22Rv1 (cell line): ENCODE measurements around the gene MTG2.

Source experiments
- H3K27ac ChIP-seq: fragments of 450-650 bp; 2 replicates; pipeline ENCODE4 v1.5.1; 2017
- ZFX ChIP-seq: fragments of 450-650 bp; IDR thresholded peaks from 2 replicates; pipeline ENCODE4 v1.6.1; 2017; ENCODE audit warnings: antibody characterized with exemption, borderline replicate concordance
- TF ChIP-seq, protein P1 (sequence below): fragments of 450-650 bp; IDR thresholded peaks from 2 replicates; pipeline ENCODE4 v1.5.1; 2017; ENCODE audit warnings: mild to moderate bottlenecking

Gene MTG2

DNA sequence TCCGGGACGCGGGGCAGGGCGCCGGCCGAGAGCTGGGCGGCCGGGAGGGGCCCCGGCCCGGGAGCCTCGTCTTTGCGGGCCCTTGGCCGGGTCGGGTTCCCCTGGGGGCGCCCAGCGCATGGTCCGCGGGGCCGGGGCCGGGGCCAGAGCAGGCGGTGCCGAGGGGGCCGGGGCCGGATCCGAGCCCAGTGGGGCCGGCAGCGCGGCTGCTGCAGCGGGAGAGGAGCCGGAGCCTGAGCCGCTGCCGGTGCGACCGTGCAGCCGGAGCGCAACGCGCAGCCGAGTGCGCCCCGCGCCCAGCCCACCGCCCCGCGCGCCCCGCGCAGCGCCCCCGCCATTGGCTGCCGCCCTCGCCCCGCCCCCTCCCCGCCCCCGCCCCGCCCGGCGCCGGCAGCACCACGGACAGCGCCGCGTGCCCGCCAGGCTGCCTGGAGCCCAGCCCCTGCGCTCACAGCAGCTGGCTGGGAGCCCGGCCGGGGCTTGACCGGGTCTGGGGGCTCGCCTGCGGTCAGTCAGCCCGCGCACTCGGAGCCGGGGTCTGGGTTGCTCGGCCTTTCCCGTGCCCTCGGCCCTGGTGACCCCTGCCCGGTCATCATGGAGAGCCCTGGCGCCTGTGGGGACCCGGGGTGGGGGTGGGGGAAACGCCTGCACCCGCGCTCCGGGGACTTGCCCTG is 37.3 kb downstream of the MTG2 start, which contains the start of gene HRH3:
TSS of gene HRH3 (minus strand) at position 287 of the 674 bp plus-strand sequence. CDS start 308 bp downstream, outside the sequence.
- TF ChIP-seq, protein P1, sequence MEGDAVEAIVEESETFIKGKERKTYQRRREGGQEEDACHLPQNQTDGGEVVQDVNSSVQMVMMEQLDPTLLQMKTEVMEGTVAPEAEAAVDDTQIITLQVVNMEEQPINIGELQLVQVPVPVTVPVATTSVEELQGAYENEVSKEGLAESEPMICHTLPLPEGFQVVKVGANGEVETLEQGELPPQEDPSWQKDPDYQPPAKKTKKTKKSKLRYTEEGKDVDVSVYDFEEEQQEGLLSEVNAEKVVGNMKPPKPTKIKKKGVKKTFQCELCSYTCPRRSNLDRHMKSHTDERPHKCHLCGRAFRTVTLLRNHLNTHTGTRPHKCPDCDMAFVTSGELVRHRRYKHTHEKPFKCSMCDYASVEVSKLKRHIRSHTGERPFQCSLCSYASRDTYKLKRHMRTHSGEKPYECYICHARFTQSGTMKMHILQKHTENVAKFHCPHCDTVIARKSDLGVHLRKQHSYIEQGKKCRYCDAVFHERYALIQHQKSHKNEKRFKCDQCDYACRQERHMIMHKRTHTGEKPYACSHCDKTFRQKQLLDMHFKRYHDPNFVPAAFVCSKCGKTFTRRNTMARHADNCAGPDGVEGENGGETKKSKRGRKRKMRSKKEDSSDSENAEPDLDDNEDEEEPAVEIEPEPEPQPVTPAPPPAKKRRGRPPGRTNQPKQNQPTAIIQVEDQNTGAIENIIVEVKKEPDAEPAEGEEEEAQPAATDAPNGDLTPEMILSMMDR: no peak
- no peak for TF ChIP-seq ZFX
- no peak within 1 kb of the TSS for H3K27ac ChIP-seq

DNA sequence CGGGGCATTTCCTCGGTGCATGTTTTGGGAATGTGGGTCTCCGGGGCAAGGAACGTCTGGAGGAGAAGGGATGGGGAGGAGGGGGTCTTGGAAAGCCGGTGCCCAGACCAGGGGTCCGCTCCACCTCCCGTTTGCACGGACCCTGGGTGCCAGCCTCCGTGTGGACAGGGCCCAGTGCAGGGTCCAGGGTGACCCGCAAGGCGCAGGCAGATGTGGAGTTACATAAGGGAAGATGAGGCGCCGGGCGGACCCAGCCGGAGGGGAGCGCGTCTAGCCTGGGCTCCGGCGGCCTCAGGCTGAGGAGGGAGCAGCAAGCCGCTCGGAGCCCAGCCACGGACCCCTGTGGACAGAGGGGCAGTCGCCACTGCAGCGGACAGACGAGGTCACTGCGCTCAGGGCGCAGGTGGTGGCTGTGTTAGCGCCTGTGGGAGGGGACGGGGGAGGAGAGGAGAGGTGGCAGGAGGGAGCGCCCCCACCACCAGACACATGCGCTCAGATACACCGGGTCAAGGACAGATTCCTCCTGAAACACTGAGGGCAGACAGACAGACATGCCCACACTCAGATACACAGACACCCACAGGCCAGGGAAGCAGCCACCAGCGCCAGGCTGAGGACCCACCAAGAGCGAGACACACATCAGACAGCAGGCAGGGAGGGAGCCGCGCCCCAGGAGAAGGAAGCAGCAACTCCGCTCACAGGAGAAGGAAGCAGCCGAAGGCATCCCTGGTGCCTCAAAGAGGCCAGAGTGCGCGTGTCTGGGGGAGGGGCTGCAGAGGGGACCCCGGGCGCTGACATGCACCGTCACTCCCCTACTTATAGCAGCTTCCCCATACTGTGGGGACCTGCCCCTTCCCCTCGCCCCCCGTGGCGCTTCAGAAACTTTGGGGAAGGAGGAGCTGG is 38.1 kb downstream of the MTG2 start:
- no peak overlapping the region for H3K27ac ChIP-seq
- TF ChIP-seq ZFX: no peak
- TF ChIP-seq, protein P1: no peak

- H3K27ac ChIP-seq: no peak overlapping the region
These were observed 39.5 kb downstream of the MTG2 start for GRCh38 chr20:62222266-62222850.

DNA sequence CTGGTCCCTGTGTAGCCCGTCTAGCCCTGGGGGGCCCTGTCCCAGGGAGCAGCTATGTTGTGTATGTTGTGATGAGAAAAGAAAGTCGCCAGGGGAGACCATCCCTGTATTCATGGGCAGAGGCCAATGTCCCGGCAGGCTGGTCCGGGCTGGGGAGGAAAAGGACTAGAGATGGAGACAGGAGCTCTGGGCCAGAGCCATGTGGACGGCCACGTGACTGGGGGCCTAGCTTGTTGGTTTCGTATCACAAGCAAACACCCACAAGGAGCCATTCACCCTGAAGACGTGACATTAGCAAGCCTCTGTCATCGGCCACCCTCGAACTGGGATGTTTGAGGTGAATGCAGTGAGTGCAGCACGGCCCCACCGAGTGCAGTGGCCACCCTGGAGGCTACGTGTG is 40.1 kb downstream of the MTG2 start:
- TF ChIP-seq, protein P1: no peak
- no peak for TF ChIP-seq ZFX
- H3K27ac ChIP-seq: no peak overlapping the region

More at GRCh38 chr20:62222266-62222850, 39.5 kb downstream of the MTG2 start:
- TF ChIP-seq, protein P1: no peak
- TF ChIP-seq ZFX: no peak

- H3K27ac ChIP-seq: no peak overlapping the region
- TF ChIP-seq, protein P1: no peak
- TF ChIP-seq ZFX: no peak
These were observed 40.7 kb downstream of the MTG2 start for GRCh38 chr20:62223571-62223970.

DNA sequence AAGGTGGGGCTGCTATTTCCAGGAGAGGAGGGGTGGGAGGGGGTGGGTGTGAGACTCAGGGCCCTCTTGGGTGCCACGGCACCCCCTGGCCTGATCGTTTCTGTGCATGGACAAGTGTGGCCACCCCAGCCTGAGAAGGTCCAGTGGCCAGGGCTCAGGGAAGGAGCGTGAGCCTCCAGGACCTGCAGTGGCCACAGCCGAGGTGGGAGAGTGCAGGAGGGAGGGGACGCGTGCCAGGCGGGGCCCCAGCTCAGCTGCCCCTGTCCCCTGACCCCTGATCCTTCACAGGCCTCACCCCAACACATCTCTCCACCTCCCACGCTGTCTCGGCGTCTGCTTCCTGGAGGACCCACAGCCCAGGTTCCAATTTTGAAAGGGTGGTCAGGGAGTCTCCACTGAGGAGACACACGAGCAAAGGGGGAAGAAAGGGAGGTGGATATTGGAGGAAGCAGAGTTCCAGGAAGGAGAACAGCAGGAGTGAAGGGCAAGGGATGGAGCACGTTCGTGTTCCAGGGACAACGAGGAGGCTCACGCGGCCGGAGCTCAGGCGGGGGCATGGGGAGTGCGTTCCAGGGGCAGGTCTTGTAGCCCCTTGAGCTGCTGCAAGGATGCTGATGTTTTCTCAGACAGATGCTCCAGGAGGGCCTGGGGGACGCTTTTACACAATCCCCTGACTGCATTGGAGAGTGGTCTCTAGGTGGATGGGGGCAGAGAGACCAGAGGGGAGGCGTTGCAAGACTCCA is 41.5 kb downstream of the MTG2 start:
- TF ChIP-seq, protein P1: no peak
- H3K27ac ChIP-seq: no peak overlapping the region
